ENCODE measurements around the gene BMPR1B. TPM values are rescaled to one million over a fixed set of nuclear protein-coding genes. Genes with fewer than 3 reads are reported as not detected.

Gene BMPR1B
- total RNA-seq, 1 experiment from 2014 or later: 0.35 TPM

DNA sequence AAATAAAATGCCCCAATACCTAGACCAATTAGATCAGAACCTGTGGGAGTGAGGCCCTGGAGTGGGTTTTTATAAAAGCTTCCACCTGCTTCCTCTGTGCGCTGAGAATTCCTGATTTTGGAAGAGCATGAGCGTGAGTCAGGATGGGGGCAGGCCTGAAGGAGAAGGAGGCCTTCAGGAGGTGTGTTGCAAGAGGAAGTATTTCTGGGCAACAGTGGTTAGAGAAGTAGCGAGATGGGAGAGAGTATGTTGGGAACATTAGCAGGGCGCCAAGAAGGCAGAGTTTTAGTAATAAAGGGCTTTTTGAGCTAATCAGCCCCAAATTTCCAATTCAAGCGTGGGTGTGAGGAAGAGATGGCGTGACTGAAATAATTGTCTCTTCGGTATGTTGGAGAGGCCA, 441.2 kb downstream of the BMPR1B start:
- H4K5ac ChIP-seq (ENCODE audit: insufficient read length, low read depth, low read length): no peak overlapping the region
- H3K9me3 Mint-ChIP-seq: no peaks in the 10 kb centered on the region

More for the DNA sequence above, 441.2 kb downstream of the BMPR1B start:
- no peak overlapping the region for H2BK15ac ChIP-seq (ENCODE audit: low read depth, low read length)
- H2AK5ac ChIP-seq (ENCODE audit: insufficient read length, low read length): no peak overlapping the region
- no peak overlapping the region for H4K8ac ChIP-seq (replicated peaks; ENCODE audit: insufficient read length, low read depth, low read length)
- H3K4me3 Mint-ChIP-seq: no peak overlapping the region
- WGBS (ENCODE audit: extremely low coverage, insufficient read length, low lambda C conversion rate): no CpG with 5 or more reads among the region's 7 CpGs
- H3T11ph ChIP-seq (ENCODE audit: low read length): no peak overlapping the region
- H3K4ac ChIP-seq (ENCODE audit: low read depth, low read length): no peak overlapping the region
- H3K79me1 ChIP-seq (ENCODE audit: insufficient read depth, low read depth, low read length, poor library complexity, severe bottlenecking): no peaks in the 10 kb centered on the region
- H2AFZ ChIP-seq (ENCODE audit: low read length): no peak overlapping the region
- no peak for DNase-seq
- H3K9ac ChIP-seq (ENCODE audit: extremely low read depth, insufficient read length, low read length): no peak overlapping the region
- H3K27ac ChIP-seq (ENCODE audit: insufficient read length, low read depth, low read length): no peak overlapping the region
- no peak overlapping the region for H2BK12ac ChIP-seq (ENCODE audit: insufficient read length, low read depth, low read length)
- no peak overlapping the region for H3K56ac ChIP-seq (ENCODE audit: insufficient read length, low read depth, low read length)
- no peak overlapping the region for H3K27ac Mint-ChIP-seq
- H3K79me2 ChIP-seq (ENCODE audit: insufficient read depth, low read length): no peaks in the 10 kb centered on the region
- no peaks in the 10 kb centered on the region for H3K36me3 Mint-ChIP-seq (ENCODE audit: insufficient read depth in 1 of 3, low read depth in 3 of 3)
- no peak overlapping the region for H2BK20ac ChIP-seq (ENCODE audit: low read depth, low read length, poor library complexity, severe bottlenecking)
- no peak for TF ChIP-seq CTCF (conservative IDR thresholded peaks at IDR 0.05)
- H4K20me1 ChIP-seq (ENCODE audit: control insufficient read depth, insufficient read depth, insufficient read length): no peaks in the 10 kb centered on the region
- peaks cover under 1% of the 10 kb centered on the region; the same call in 1 of the 2 replicates for H3K27me3 Mint-ChIP-seq (ENCODE audit: low read depth)
- no peaks in the 10 kb centered on the region for H3K4me1 ChIP-seq (ENCODE audit: insufficient read depth, low read length)
- no peaks in the 10 kb centered on the region for H3K4me1 Mint-ChIP-seq
- no peak overlapping the region for H2BK120ac ChIP-seq (ENCODE audit: low read depth, low read length, poor library complexity, severe bottlenecking)
- no peak overlapping the region for H3K4me2 ChIP-seq (ENCODE audit: insufficient read depth, insufficient read length, low read length)
- H3K18ac ChIP-seq (ENCODE audit: insufficient read length, low read depth, low read length): no peak overlapping the region
- no peaks in the 10 kb centered on the region for H3K9me3 ChIP-seq (ENCODE audit: control insufficient read depth, low read depth, low read length)
- no peaks in the 10 kb centered on the region for H3K27me3 ChIP-seq (ENCODE audit: insufficient read depth, low read length)
- no peak overlapping the region for H2BK5ac ChIP-seq (ENCODE audit: insufficient read length, low read length)
- H3K23ac ChIP-seq (ENCODE audit: insufficient read length, low read depth, low read length): no peak overlapping the region
- H3K14ac ChIP-seq (ENCODE audit: insufficient read depth, low read length): no peak overlapping the region
- H3K23me2 ChIP-seq (ENCODE audit: insufficient read length, low read depth, low read length, poor library complexity, severe bottlenecking): no peaks in the 10 kb centered on the region
- H4K91ac ChIP-seq (ENCODE audit: insufficient read length, low read depth, low read length): no peak overlapping the region

Data from H9 (cell line).